Calu3 (cell line): ENCODE results near the gene HYAL3. TPM values are rescaled to one million over a fixed set of nuclear protein-coding genes. Genes with fewer than 3 reads are reported as not detected.

Experiments
- BruUV-seq: library from RNA; stranded (reverse); fragments of 400-500 nt; replicated peaks from 2 replicates; lab custom pipeline; 2021; lab: Mats Ljungman, UMichigan
- CTCF ChIA-PET: fragments of 300-600 bp; sonication (Branson Sonifier 250); formaldehyde crosslinking; loops from one replicate; lab custom pipeline; 2022; ENCODE audit warnings: antibody characterized with exemption; lab: Charles Lee
- DNase-seq: peaks from one replicate; pipeline ENCODE4 v3.0.0; 2022
- H3K27ac Mint-ChIP-seq: one replicate; pipeline ENCODE4 v1.8.0; 2022; ENCODE audit warnings: mixed read lengths; ENCODE audit not compliant: unreplicated experiment
- H3K27me3 Mint-ChIP-seq: one replicate; pipeline ENCODE4 v1.8.0; 2022; ENCODE audit warnings: mixed read lengths; ENCODE audit not compliant: unreplicated experiment
- H3K36me3 Mint-ChIP-seq: one replicate; pipeline ENCODE4 v1.8.0; 2022; ENCODE audit warnings: mild to moderate bottlenecking, moderate library complexity, mixed read lengths; ENCODE audit not compliant: insufficient read depth, unreplicated experiment
- H3K4me1 Mint-ChIP-seq: one replicate; pipeline ENCODE4 v1.8.0; 2022; ENCODE audit warnings: mild to moderate bottlenecking, low read depth, mixed read lengths; ENCODE audit not compliant: unreplicated experiment
- H3K4me3 Mint-ChIP-seq: one replicate; pipeline ENCODE4 v1.8.0; 2022; ENCODE audit warnings: mild to moderate bottlenecking, low read depth, moderate library complexity, mixed read lengths; ENCODE audit not compliant: unreplicated experiment
- H3K9me3 Mint-ChIP-seq: one replicate; pipeline ENCODE4 v1.8.0; 2022; ENCODE audit warnings: low read depth, mixed read lengths; ENCODE audit not compliant: unreplicated experiment
- CTCF ChIP-seq: fragments of 200-600 bp; IDR thresholded peaks from one replicate; pipeline ENCODE4 v1.8.0; 2022; ENCODE audit warnings: antibody characterized with exemption; ENCODE audit not compliant: unreplicated experiment
- intact Hi-C: fragments of 100-400 bp; cut with micrococcal nuclease; formaldehyde crosslinking; loops from one replicate; pipeline ENCODE4 v1.10.0; 2022; ENCODE audit not compliant: unreplicated experiment
- total RNA-seq: library from RNA; stranded (reverse); gene quantifications from 2 replicates; pipeline ENCODE4 v1.2.3, GENCODE V29; 2022

The HYAL3 gene
- total RNA-seq, 1 experiment from 2014 or later, result 5.5 TPM

DNA sequence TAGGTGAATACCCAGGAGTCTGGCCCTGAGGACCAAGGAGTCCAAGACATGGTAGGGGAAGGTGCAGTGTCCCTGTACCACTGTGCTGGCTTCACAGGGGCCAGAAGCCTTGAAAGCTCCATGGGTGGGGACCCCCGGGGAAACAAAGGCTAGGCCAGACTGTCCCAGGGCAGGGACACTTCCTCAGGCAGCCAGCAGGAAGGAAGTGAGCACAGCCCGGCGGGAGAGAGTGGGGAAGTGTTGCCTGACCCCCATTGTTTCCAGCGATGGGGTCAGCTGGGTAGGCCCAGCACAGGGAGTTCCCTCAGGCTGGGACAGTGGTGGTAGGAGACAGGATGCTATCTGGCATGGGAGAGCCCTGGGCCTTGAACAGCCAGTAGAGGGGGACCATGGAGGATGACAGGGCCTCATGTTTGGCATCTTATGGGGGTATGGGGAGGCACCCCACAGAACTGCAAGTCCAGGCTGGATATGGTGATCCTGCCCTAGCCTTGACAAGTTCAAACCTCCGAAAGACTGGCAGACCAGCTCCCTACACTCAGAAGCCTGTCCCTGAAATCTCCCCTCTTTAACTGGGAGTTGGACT lies 24.5 kb upstream of the HYAL3 start:
- BruUV-seq, result no TSS peak
- H3K4me1 Mint-ChIP-seq, result no peaks in the 10 kb centered on the region
- intact Hi-C loops, result loop anchor here (10.0 kb wide), 1 partner anchor 49 kb away; the partner anchor contains the start of gene LSMEM2
- H3K36me3 Mint-ChIP-seq, result peaks cover 43% of the 10 kb centered on the region
- no peak overlapping the region for H3K27ac Mint-ChIP-seq
- DNase-seq, result no peak
- H3K4me3 Mint-ChIP-seq, result no peak overlapping the region
- no peak for TF ChIP-seq CTCF
- H3K9me3 Mint-ChIP-seq, result no peaks in the 10 kb centered on the region
- CTCF ChIA-PET, result interaction anchor here (0.7 to 1.6 kb wide), 4 partner anchors 12 to 64 kb away, joined by 4 to 7 read pairs (median 4); partner anchors contain the start of gene HYAL1
- no peaks in the 10 kb centered on the region for H3K27me3 Mint-ChIP-seq

DNA sequence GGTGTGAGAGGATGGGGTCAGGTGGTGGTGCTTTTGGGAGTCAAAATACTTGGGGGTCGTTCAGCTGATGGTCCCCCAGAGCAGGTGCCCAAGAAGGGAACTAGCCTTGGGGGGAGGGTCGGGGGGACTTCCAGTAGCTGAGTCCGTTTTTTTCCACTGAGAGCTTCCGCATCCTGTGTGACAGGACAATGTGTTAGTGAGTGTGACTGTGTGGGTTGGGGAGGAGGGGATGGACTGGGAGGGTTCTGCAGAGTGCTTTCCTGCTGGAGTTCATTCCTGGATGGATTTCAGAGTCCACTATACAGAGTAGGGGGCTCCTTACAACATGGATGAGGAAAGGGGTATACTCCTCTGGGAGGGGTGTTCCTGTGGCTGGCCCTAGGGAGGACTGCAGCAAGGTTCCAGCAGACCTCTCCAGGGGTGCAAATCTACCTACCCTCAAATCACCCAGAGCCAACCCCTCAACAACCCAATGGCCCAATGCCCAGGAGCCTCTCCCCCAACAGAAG lies 23.9 kb upstream of the HYAL3 start:
- Mint-ChIP-seq H3K27ac (no peak overlapping the region), H3K27me3 (no peaks in the 10 kb centered on the region), H3K9me3 (no peaks in the 10 kb centered on the region), H3K4me1 (no peaks in the 10 kb centered on the region), H3K4me3 (no peak overlapping the region), H3K36me3 (peaks cover 43% of the 10 kb centered on the region)
- intact Hi-C loops, result loop anchor here (10.0 kb wide), 1 partner anchor 48 kb away; the partner anchor contains the start of gene LSMEM2
- no peak for DNase-seq
- CTCF ChIA-PET, result no interaction called here
- no peak for TF ChIP-seq CTCF
- no TSS peak for BruUV-seq

DNA sequence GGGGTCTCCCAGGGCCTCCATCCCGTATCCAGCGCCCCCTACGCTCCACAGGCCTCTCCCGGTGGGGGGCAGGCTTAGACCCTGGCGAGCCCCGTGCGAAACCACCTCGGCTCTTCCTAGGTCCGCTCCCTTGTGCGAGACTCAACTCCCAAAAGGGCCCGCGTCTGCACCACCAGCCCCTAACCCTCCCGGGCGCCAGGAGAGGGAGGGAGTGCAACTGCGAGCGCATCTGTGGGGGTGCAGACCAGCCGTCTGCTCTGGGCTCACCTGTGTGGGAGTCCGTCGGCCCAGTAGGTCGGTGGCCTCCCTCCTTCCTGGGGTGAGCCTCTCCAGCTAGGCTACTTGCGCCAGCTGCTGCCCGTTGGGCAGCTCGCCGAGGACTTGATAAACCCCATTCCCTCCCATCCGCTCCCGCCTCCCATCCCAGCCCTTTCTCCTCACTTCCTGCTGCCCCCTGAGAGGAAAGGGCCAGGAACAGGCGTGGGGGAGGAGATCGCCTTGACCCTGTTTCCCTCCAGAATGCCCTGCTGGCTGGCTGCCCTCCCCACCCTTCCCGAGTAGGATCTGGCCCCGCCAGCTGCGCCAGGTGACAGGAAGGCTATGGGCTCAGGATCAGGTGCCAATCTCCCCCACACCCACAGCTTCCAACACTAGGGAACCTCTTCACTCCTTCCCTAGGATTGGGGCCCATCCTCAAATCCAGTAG lies 23.3 kb upstream of the HYAL3 start, which contains the start of gene HYAL2:
TSS of gene HYAL2 (minus strand) at position 360 of the 706 bp plus-strand sequence. CDS start 2,256 bp downstream, outside the sequence.
- H3K27ac Mint-ChIP-seq, result peak within 1 kb of the TSS; percentile 94
- no peak for DNase-seq
- intact Hi-C loops, result loop anchor here (10.0 kb wide), 1 partner anchor 48 kb away; the partner anchor contains the start of gene LSMEM2
- TF ChIP-seq CTCF, result no peak
- no peaks in the 10 kb centered on the region for H3K9me3 Mint-ChIP-seq
- BruUV-seq, result no TSS peak
- H3K4me1 Mint-ChIP-seq, result no peaks in the 10 kb centered on the region
- H3K27me3 Mint-ChIP-seq, result no peaks in the 10 kb centered on the region
- peak within 1 kb of the TSS; percentile 74 for H3K4me3 Mint-ChIP-seq
- peaks cover 38% of the 10 kb centered on the region for H3K36me3 Mint-ChIP-seq
- CTCF ChIA-PET, result no interaction called here

GRCh38 chr3:50322115-50322385 lies 22.8 kb upstream of the HYAL3 start:
- no peak overlapping the region for H3K27ac Mint-ChIP-seq
- H3K9me3 Mint-ChIP-seq, result no peaks in the 10 kb centered on the region
- H3K27me3 Mint-ChIP-seq, result no peaks in the 10 kb centered on the region
- TF ChIP-seq CTCF, result no peak
- intact Hi-C loops, result loop anchor here (10.0 kb wide), 1 partner anchor 47 kb away; the partner anchor contains the start of gene LSMEM2
- peak overlapping the region; percentile 74 for H3K4me3 Mint-ChIP-seq
- CTCF ChIA-PET, result no interaction called here
- peaks cover 37% of the 10 kb centered on the region for H3K36me3 Mint-ChIP-seq
- DNase-seq, result no peak
- BruUV-seq, result no TSS peak
- peaks cover under 1% of the 10 kb centered on the region for H3K4me1 Mint-ChIP-seq
